Subcutaneous adipose tissue (tissue), 4 donors: ENCODE measurements around the gene TNNT3. TPM values are rescaled to one million over a fixed set of nuclear protein-coding genes. Genes with fewer than 3 reads are reported as not detected.

Experiments used
- total RNA-seq, 4 donors: library from RNA; depleted of rRNA; stranded (reverse); fragments of >200 nt; gene quantifications; one replicate each; pipeline ENCODE4 v1.1.0, GENCODE V29; 2016
- TF ChIP-seq, protein P1 (sequence below): fragments of 450-650 bp; IDR thresholded peaks from one replicate; pipeline ENCODE4 v1.5.1; 2016; ENCODE audit warnings: low read depth, mild to moderate bottlenecking, control low read depth, antibody characterized with exemption, moderate library complexity

TNNT3 gene
- total RNA-seq, 4 donors from 2014 or later: 7.7 to 29.0 (median 10.2) TPM

DNA sequence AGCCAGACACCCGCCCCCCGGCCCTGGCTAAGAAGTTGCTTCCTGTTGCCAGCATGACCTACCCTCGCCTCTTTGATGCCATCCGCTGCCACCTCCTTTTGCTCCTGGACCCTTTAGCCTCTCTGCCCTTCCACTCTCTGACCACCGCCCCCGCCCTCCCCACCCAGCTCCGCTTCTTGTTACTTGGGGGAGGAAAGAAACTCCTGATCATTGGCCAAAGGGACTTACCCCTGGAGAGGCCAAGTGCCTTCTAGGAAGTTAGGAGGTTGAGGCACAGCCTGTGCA lies 27.7 kb upstream of the TNNT3 start, which contains the start of gene PRR33:
PRR33 (minus strand) TSS at position 65 of the 285 bp plus-strand sequence. CDS start 1,311 bp downstream, outside the sequence.
- TF ChIP-seq, protein P1, sequence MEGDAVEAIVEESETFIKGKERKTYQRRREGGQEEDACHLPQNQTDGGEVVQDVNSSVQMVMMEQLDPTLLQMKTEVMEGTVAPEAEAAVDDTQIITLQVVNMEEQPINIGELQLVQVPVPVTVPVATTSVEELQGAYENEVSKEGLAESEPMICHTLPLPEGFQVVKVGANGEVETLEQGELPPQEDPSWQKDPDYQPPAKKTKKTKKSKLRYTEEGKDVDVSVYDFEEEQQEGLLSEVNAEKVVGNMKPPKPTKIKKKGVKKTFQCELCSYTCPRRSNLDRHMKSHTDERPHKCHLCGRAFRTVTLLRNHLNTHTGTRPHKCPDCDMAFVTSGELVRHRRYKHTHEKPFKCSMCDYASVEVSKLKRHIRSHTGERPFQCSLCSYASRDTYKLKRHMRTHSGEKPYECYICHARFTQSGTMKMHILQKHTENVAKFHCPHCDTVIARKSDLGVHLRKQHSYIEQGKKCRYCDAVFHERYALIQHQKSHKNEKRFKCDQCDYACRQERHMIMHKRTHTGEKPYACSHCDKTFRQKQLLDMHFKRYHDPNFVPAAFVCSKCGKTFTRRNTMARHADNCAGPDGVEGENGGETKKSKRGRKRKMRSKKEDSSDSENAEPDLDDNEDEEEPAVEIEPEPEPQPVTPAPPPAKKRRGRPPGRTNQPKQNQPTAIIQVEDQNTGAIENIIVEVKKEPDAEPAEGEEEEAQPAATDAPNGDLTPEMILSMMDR: no peak

DNA sequence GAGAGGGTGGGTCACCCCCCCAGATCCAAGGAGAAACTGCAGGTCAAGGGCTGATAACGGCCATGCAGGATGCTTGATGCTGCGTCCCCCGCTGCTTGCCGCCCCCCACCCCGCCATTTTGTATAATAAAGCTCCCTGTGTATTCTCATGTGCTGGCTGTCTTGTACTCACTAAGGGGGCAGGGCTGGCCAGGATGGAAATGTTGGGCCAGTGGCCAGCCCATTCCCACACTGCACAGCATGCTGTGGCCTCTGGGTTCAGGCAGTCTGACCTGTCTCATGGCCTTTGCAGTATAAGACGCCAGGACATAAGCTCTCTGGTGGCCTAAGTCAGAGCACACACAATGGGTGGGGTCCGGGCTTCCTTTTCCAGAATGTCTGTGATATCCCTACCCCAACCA lies 27.4 kb upstream of the TNNT3 start:
- TF ChIP-seq, protein P1: no peak

DNA sequence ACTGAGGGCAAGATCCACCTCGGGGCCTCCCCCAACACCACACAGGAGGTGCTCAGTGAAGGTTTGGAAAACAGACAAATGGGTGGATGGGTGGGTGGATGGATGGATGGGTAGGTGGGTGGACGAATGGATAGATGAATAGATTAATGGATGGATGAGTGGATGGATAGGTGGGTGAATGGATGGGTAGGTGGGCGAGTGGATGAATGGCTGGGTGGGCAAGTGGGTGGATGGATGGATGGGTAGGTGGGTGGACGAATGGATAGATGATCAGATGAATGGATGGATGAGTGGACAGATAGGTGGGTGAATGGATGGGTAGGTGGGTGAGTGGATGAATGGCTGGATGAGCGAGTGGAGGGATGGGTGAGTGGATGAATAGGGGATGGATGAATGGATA lies 26.9 kb upstream of the TNNT3 start:
- TF ChIP-seq, protein P1: no peak

DNA sequence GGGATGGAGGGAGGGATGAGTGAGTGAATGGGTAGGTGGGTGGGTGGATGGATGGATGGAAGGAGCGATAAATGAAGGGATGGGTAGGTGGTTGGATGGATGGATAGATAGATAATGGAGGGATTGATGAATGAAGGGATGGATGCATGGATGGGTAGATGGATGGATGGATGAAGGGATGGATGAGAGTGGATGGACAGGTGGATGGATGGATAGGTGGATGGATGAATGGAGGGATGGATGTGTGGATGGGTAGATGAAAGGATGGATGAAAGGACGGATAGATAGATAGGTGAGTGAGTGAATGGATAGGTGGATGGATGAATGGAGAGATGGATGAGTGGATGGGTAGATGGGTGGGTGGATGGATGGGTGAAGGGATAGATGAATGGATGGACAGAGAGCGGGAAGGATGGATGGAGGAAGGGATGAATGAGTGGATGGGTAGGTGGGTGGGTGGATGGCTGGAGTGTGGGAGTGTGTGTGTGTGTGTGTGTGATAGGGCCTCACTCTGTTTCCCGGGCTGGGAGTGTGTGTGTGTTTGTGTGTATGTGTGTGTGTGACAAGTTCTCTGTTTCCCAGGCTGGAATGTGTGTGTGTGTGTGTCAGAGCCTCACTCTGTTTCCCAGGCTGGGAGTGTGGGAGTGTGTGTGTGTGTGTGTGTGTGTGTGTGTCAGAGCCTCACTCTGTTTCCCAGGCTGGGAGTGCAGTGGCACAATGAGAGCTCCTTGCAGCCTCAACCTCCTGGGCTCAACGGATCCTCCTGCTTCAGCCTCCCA lies 25.7 kb upstream of the TNNT3 start:
- TF ChIP-seq, protein P1: no peak

DNA sequence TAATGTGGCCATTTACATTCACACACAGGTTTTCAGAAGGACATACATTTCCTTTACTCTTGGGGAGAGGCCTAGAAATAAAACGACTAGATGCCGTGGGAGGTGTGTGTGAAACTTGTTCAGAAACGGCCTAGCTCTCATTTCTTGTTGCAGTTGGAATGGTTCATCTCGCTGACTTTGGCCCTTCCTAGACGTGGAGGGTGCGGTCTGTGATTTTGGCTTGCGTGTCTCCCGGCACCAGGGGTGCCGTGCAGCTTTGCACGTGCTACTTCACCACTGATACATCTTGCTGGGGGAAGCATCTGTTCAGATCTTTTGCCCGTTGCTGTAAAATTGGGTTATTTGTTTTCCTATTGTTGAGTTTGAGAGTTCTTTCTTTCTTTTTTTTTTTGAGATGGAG lies 24.7 kb upstream of the TNNT3 start:
- TF ChIP-seq, protein P1: no peak

DNA sequence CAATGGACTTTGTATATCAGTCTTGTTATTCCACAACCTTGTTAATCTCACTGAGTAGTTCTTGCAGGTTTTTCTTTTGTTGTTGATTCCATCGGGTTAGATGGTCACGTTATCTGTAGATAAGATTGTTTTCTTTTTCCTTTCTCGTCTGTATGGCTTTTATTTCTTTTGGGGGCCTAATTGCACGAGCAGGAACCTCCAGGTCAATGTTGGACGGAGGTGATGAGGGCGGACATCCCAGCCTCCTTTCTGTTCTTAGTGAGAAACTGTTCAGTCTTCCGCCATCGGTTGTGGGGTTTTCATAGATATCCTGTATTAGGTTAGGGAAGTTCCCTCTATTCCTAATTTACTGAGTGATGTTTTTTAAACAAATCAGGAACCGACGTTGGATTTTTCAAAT lies 23.0 kb upstream of the TNNT3 start:
- TF ChIP-seq, protein P1: no peak

DNA sequence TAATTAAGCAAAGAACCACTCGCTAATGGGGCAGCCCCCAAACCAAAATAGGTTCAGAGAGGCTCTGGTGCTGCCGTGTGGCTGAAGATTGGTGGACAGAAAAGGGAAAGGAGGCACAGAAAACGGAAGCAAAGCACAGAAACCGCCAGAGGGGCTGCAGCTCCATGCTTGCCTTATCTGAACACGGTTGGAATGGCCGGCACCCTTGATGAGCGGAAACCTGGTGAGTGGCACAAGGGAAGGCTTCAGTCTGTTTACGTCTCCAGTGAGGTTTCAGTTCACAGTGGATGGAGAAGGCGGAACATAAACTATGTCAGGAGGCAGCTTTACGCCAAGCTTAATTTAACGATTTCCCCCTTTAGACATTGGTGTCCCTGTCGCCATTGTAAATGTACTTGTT lies 22.6 kb upstream of the TNNT3 start:
- TF ChIP-seq, protein P1: no peak
